ENCODE results near the gene FRMD1. TPM values are rescaled to one million over a fixed set of nuclear protein-coding genes. Genes with fewer than 3 reads are reported as not detected.

Gene FRMD1
- total RNA-seq, 1 experiment from 2014 or later: not detected

GRCh38 chr6:168103050-168103830, 24.2 kb upstream of the FRMD1 start:
- Histone ChIP-seq H2AFZ (ENCODE audit: low read depth, low read length, poor library complexity, severe bottlenecking) (no peak overlapping the region), H3K79me2 (ENCODE audit: insufficient read depth, low read length) (no peaks in the 10 kb centered on the region), H3K4me2 (ENCODE audit: low read length) (no peak overlapping the region), H3K9ac (ENCODE audit: low read length) (no peak overlapping the region), H3K9me3 (ENCODE audit: control insufficient read depth in 1 of 2, insufficient read depth in 1 of 2, low read depth in 1 of 2, low read length in 2 of 2) (no peaks in the 10 kb centered on the region), H4K20me1 (ENCODE audit: insufficient read depth) (no peaks in the 10 kb centered on the region), H3K27ac (ENCODE audit: low read depth, low read length) (no peak overlapping the region), H3K27me3 (ENCODE audit: insufficient read depth, low read length) (no peaks in the 10 kb centered on the region), H3K9me2 (ENCODE audit: insufficient read depth) (no peaks in the 10 kb centered on the region), H3K36me3 (ENCODE audit: control insufficient read depth in 1 of 2, insufficient read depth in 2 of 2, low read length in 2 of 2) (no peaks in the 10 kb centered on the region), H3K4me3 (replicated peaks in 1 of 2; ENCODE audit: low read depth in 1 of 2, low read length in 2 of 2) (no peak overlapping the region), H3K4me1 (ENCODE audit: control insufficient read depth in 1 of 2, insufficient read depth in 2 of 2, low read length in 2 of 2) (no peaks in the 10 kb centered on the region)
- BruUV-seq (replicated peaks): no TSS peak
- RAD21 ChIA-PET (ENCODE audit: low non-redundant PET in 1 of 2, low total read pairs in 2 of 2, uncharacterized antibody in 2 of 2, unreplicated experiment in 2 of 2): no interaction called here
- DNase-seq (ENCODE audit: low read depth, low spot score): no peak
- ATAC-seq: no peak
- POLR2A ChIA-PET: no interaction called here
- CTCF ChIA-PET: no interaction called here
- TF ChIP-seq RAD21 (IDR thresholded peaks at IDR 0.05; ENCODE audit: low read depth) (no peak), EZH2 (IDR thresholded peaks at IDR 0.05) (no peak), ZNF274 (IDR thresholded peaks at IDR 0.05; ENCODE audit: low read depth, low read length) (no peak), EGR1 (IDR thresholded peaks at IDR 0.05; ENCODE audit: low read depth) (no peak), CEBPB (IDR thresholded peaks at IDR 0.05; ENCODE audit: low read depth) (no peak), FOSL1 (IDR thresholded peaks at IDR 0.05; ENCODE audit: low read depth) (no peak), REST (IDR thresholded peaks at IDR 0.05; ENCODE audit: low read depth) (no peak), ZBTB33 (IDR thresholded peaks at IDR 0.05; ENCODE audit: extremely low read depth, insufficient replicate concordance, low read length) (no peak), POLR2A (IDR thresholded peaks at IDR 0.05; ENCODE audit: borderline replicate concordance, extremely low read depth, insufficient read depth, insufficient read length) (no peak), SRF (IDR thresholded peaks at IDR 0.05; ENCODE audit: low read depth) (no peak), JUND (IDR thresholded peaks at IDR 0.05) (no peak), SIN3A (IDR thresholded peaks at IDR 0.05; ENCODE audit: low read depth) (no peak), SP1 (IDR thresholded peaks at IDR 0.05; ENCODE audit: low read depth) (no peak), ATF3 (IDR thresholded peaks at IDR 0.05) (no peak), POLR2AphosphoS5 (IDR thresholded peaks at IDR 0.05; ENCODE audit: low read depth, low read length) (no peak), CBX3 (IDR thresholded peaks at IDR 0.05; ENCODE audit: low read depth) (no peak)
- TF ChIP-seq, protein P1, sequence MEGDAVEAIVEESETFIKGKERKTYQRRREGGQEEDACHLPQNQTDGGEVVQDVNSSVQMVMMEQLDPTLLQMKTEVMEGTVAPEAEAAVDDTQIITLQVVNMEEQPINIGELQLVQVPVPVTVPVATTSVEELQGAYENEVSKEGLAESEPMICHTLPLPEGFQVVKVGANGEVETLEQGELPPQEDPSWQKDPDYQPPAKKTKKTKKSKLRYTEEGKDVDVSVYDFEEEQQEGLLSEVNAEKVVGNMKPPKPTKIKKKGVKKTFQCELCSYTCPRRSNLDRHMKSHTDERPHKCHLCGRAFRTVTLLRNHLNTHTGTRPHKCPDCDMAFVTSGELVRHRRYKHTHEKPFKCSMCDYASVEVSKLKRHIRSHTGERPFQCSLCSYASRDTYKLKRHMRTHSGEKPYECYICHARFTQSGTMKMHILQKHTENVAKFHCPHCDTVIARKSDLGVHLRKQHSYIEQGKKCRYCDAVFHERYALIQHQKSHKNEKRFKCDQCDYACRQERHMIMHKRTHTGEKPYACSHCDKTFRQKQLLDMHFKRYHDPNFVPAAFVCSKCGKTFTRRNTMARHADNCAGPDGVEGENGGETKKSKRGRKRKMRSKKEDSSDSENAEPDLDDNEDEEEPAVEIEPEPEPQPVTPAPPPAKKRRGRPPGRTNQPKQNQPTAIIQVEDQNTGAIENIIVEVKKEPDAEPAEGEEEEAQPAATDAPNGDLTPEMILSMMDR (IDR thresholded peaks at IDR 0.05 in 2 of 3, conservative IDR thresholded peaks at IDR 0.05 in 1 of 3; ENCODE audit: borderline replicate concordance in 1 of 3, insufficient read depth in 1 of 3, low read depth in 2 of 3, low read length in 2 of 3): no peak
- intact Hi-C loops (cut with micrococcal nuclease): no loop called here

Measured in HCT116 (cell line).